Trophoblast cell (in vitro differentiated cells and primary cell): Measurements from ENCODE around the gene HAGHL.

Experiments used
- DNase-seq, 2 donors: peaks; one replicate each; pipeline ENCODE4 v3.0.0-alpha.2; 2016
- H2AFZ ChIP-seq: 2 replicates; pipeline ENCODE4 v1.6.1; 2013; ENCODE audit warnings: low read length, moderate library complexity, mild to moderate bottlenecking; ENCODE audit not compliant: insufficient read depth, poor library complexity
- H2AK5ac ChIP-seq: 2 replicates; pipeline ENCODE4 v1.6.1; 2013; ENCODE audit warnings: mild to moderate bottlenecking, low read length
- H2BK120ac ChIP-seq: 2 replicates; pipeline ENCODE4 v1.6.1; 2013; ENCODE audit warnings: low read length, mild to moderate bottlenecking, moderate library complexity; ENCODE audit not compliant: insufficient read depth, poor library complexity
- H2BK12ac ChIP-seq: 2 replicates; pipeline ENCODE4 v1.6.1; 2013; ENCODE audit warnings: mild to moderate bottlenecking, low read length, moderate library complexity
- H2BK5ac ChIP-seq: 2 replicates; pipeline ENCODE4 v1.6.1; 2013; ENCODE audit warnings: low read length, low read depth, moderate library complexity, mild to moderate bottlenecking; ENCODE audit not compliant: poor library complexity
- H3K14ac ChIP-seq: 2 replicates; pipeline ENCODE4 v1.6.1; 2013; ENCODE audit warnings: mild to moderate bottlenecking, low read length
- H3K18ac ChIP-seq: 2 replicates; pipeline ENCODE4 v1.6.1; 2013; ENCODE audit warnings: mild to moderate bottlenecking, low read length
- H3K23ac ChIP-seq: 2 replicates; pipeline ENCODE4 v1.6.1; 2013; ENCODE audit warnings: low read length
- H3K27ac ChIP-seq: 2 replicates; pipeline ENCODE4 v1.5.1; 2013; ENCODE audit warnings: low read depth, mild to moderate bottlenecking, inconsistent platforms, low read length, moderate library complexity
- H3K27me3 ChIP-seq: 2 replicates; pipeline ENCODE4 v1.6.1; 2013; ENCODE audit warnings: inconsistent platforms, mild to moderate bottlenecking, low read length, moderate library complexity; ENCODE audit not compliant: insufficient read depth
- H3K36me3 ChIP-seq, 2 experiments: 1 replicate in 1 of 2; 2 replicates in 1 of 2; pipeline ENCODE4 v1.6.1; 2013; ENCODE audit warnings: low read length in 2 of 2, mild to moderate bottlenecking in 2 of 2, moderate library complexity in 1 of 2; ENCODE audit not compliant: insufficient read depth in 2 of 2, control insufficient read depth in 1 of 2
- H3K4ac ChIP-seq: 2 replicates; pipeline ENCODE4 v1.6.1; 2013; ENCODE audit warnings: low read depth, mild to moderate bottlenecking, low read length, moderate library complexity
- H3K4me1 ChIP-seq, 2 experiments: 1 replicate in 1 of 2; 2 replicates in 1 of 2; pipeline ENCODE4 v1.6.1; 2013; ENCODE audit warnings: low read length in 2 of 2, mild to moderate bottlenecking in 2 of 2, moderate library complexity in 1 of 2; ENCODE audit not compliant: insufficient read depth in 2 of 2, control insufficient read depth in 1 of 2
- H3K4me2 ChIP-seq: 2 replicates; pipeline ENCODE4 v1.6.1; 2013; ENCODE audit warnings: inconsistent platforms, mild to moderate bottlenecking, low read length, moderate library complexity
- H3K4me3 ChIP-seq: 2 replicates; pipeline ENCODE4 v1.5.1; 2013; ENCODE audit warnings: mild to moderate bottlenecking, low read depth, low read length, inconsistent platforms
- H3K79me1 ChIP-seq: one replicate; pipeline ENCODE4 v1.6.1; 2013; ENCODE audit warnings: low read length
- H3K79me2 ChIP-seq: 2 replicates; pipeline ENCODE4 v1.6.1; 2013; ENCODE audit warnings: low read length, mild to moderate bottlenecking; ENCODE audit not compliant: control insufficient read depth, insufficient read depth, poor library complexity
- H3K9ac ChIP-seq: 2 replicates; pipeline ENCODE4 v1.6.1; 2013; ENCODE audit warnings: mild to moderate bottlenecking, low read length
- H3K9me3 ChIP-seq: 2 replicates; pipeline ENCODE4 v1.6.1; 2013; ENCODE audit warnings: low read depth, mild to moderate bottlenecking, control low read depth, inconsistent platforms, low read length; ENCODE audit not compliant: insufficient read depth
- H4K12ac ChIP-seq: 2 replicates; pipeline ENCODE4 v1.6.1; 2013; ENCODE audit warnings: low read depth, mild to moderate bottlenecking, low read length, moderate library complexity
- H4K8ac ChIP-seq: 2 replicates; pipeline ENCODE4 v1.6.1; 2013; ENCODE audit warnings: low read depth, mild to moderate bottlenecking, low read length, moderate library complexity
- H4K91ac ChIP-seq: one replicate; pipeline ENCODE4 v1.6.1; 2013; ENCODE audit warnings: low read depth, mild to moderate bottlenecking, low read length, moderate library complexity
- WGBS: extraction: QIAGEN DNeasy Blood & Tissue Kit; methylation state at CpG from one replicate; pipeline ENCODE4 v1.1.7; 2013; ENCODE audit warnings: missing lambda C conversion rate; ENCODE audit not compliant: insufficient read length, insufficient coverage; ENCODE audit errors: extremely low coverage; 5-methylcytosine and 5-hydroxymethylcytosine counted together

HAGHL gene

DNA sequence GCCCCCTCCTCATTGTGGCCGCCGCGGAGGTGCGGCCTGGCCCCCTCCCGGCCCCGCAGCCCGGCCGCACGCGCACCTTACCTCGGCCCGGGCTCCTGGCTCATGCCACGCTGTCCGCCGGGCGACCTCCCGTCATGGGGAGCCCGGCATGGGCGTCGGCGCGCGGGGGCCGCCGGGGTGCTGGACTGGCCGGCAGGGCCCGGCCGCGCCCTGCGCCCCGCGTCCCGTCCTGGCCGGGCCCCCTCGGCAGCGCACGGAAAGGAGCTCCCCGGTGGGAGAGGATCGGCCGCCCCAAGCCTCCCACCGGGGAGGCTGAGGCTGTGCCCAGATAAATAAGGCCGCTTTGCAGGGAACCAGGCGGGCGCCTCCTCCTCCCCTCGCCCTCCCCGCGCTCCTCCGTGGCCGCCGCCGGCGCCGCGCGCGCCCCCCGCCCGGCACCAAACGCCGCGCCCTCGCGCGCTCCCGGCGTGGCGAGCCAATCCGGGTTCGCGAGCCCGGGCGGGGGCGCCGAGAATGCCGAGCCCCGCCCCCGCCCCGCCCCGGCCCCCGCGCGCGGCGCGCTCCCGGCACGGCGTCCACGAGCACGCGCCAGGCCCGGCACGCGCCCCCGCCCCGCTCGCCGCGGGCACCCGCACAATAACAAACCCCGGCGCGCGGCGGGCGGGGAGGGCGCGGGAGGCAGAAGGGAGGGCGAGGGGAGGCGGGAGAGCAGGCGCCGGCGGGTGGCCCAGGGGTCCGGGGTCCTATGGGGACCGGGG, 21.3 kb upstream of the HAGHL start, which contains the start of gene FBXL16:
Gene FBXL16 (minus strand): TSS at position 371 of the 758 bp plus-strand sequence. CDS start 8,396 bp downstream, outside the sequence.
- DNase-seq = no peak
- H3K4me2 ChIP-seq = peak within 1 kb of the TSS; percentile 32
- peaks cover 0 to 2% of the 10 kb centered on the region in 2 experiments for H3K4me1 ChIP-seq
- H2BK12ac ChIP-seq = no peak within 1 kb of the TSS
- H3K79me1 ChIP-seq = no peaks in the 10 kb centered on the region
- H3K36me3 ChIP-seq = no peaks in the 10 kb centered on the region
- no peak within 1 kb of the TSS for H4K8ac ChIP-seq
- WGBS = no CpG with 5 or more reads among the region's 115 CpGs
- H3K4me3 ChIP-seq = no peak within 1 kb of the TSS
- peaks cover 48% of the 10 kb centered on the region for H3K27me3 ChIP-seq
- no peak within 1 kb of the TSS for H3K18ac ChIP-seq
- H3K9me3 ChIP-seq = peaks cover 7% of the 10 kb centered on the region
- no peak within 1 kb of the TSS for H3K27ac ChIP-seq
- no peak within 1 kb of the TSS for H3K9ac ChIP-seq
- H2AK5ac ChIP-seq = no peak within 1 kb of the TSS
- H3K14ac ChIP-seq = no peak within 1 kb of the TSS
- H3K79me2 ChIP-seq = no peaks in the 10 kb centered on the region
- no peak within 1 kb of the TSS for H3K23ac ChIP-seq
- H2BK5ac ChIP-seq = no peak within 1 kb of the TSS
- no peak within 1 kb of the TSS for H4K12ac ChIP-seq
- H3K4ac ChIP-seq = no peak within 1 kb of the TSS
- H2AFZ ChIP-seq = no peak within 1 kb of the TSS
- no peak within 1 kb of the TSS for H2BK120ac ChIP-seq
- no peak within 1 kb of the TSS for H4K91ac ChIP-seq

DNA sequence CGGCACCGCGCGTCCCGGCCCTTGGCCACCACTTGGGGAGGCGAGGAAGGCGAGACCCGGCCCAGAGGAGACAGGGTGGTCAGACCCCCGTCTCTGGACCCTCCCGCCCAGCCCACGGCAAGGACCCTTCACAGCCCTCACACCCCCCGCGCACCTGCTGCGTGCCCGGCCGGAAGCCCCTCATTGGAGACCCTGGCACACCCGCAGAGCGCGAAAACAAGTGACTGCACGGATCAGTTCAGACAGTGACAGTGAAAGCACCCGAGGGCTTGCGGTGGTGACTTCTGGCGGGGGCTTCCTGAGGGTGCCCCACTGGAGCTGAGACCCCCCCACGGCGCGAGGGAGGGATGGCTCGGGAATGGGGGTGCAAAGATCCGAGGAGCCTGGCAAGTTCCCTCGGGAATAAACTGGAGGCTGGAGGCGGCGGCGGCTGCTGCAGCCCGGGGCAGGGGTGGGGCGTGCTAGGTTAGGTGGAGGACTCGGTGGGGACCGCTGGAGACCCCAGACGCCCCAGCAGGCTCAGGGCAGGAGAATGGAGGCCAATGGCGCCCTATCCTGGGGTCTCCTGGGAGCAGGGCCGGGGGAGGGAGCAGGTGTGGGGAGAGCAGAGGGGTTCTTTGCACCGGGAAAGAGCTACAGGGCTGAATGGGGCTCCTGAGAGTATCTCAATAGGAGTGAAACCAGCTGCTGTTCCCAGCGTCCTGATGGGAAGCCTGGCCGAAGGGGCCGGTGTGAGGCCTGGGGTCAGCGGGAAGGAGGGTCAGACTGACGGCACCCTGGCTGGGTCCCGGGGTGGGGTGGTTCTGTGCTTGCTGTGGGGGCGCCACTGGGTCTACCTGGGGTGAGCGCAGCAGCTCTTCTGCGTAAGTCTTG, 20.5 kb upstream of the HAGHL start:
- Histone ChIP-seq H3K9me3 (peaks cover 7% of the 10 kb centered on the region), H3K18ac (no peak overlapping the region), H4K91ac (no peak overlapping the region), H2BK12ac (no peak overlapping the region), H3K23ac (no peak overlapping the region), H2BK5ac (no peak overlapping the region), H2AFZ (no peak overlapping the region), H3K9ac (no peak overlapping the region), H3K36me3 (no peaks in the 10 kb centered on the region), H2BK120ac (no peak overlapping the region), H3K4me3 (no peak overlapping the region), H3K4me2 (no peak overlapping the region), H3K4me1 (peaks cover 0 to 2% of the 10 kb centered on the region in 2 experiments), H3K4ac (no peak overlapping the region), H2AK5ac (no peak overlapping the region), H3K27ac (no peak overlapping the region), H3K79me2 (no peaks in the 10 kb centered on the region), H3K27me3 (peaks cover 41% of the 10 kb centered on the region), H3K14ac (no peak overlapping the region), H3K79me1 (no peaks in the 10 kb centered on the region), H4K12ac (no peak overlapping the region), H4K8ac (no peak overlapping the region)
- WGBS = no CpG with 5 or more reads among the region's 49 CpGs
- DNase-seq = no peak

DNA sequence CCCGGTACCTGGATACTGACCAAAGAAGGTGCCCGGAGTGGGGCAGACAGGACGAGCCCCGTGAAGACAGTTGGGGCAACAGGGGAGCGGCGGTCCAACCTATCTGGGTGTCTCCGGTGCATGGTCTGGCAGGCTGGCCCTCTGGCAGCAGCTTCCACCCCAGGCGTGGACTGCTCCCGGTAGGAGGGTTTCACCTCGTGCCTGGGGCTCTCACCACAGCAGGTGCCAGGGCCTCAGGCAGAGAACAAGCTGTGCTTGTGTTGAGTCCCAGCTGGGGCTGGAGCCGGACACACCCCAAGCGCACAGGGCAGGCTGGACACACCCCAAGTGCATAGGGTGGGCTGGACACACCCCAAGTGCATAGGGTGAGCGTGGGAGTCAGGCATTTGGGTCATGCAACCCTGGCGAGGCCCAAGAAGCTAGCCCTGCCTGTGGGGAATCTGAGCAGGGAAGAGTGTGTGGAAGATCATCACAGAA, 19.8 kb upstream of the HAGHL start:
- Histone ChIP-seq H2BK5ac (no peak overlapping the region), H2AK5ac (no peak overlapping the region), H4K12ac (no peak overlapping the region), H3K79me1 (no peaks in the 10 kb centered on the region), H3K23ac (no peak overlapping the region), H3K79me2 (no peaks in the 10 kb centered on the region), H3K27me3 (peaks cover 34% of the 10 kb centered on the region), H3K4ac (no peak overlapping the region), H2AFZ (no peak overlapping the region), H3K9me3 (peaks cover 7% of the 10 kb centered on the region), H3K4me1 (peaks cover 0 to 2% of the 10 kb centered on the region in 2 experiments), H4K91ac (no peak overlapping the region), H2BK12ac (no peak overlapping the region), H3K14ac (no peak overlapping the region), H3K36me3 (no peaks in the 10 kb centered on the region), H3K9ac (no peak overlapping the region), H3K4me2 (no peak overlapping the region), H3K27ac (no peak overlapping the region), H3K4me3 (no peak overlapping the region), H3K18ac (no peak overlapping the region), H2BK120ac (no peak overlapping the region), H4K8ac (no peak overlapping the region)
- DNase-seq = no peak
- no CpG with 5 or more reads among the region's 14 CpGs for WGBS

DNA sequence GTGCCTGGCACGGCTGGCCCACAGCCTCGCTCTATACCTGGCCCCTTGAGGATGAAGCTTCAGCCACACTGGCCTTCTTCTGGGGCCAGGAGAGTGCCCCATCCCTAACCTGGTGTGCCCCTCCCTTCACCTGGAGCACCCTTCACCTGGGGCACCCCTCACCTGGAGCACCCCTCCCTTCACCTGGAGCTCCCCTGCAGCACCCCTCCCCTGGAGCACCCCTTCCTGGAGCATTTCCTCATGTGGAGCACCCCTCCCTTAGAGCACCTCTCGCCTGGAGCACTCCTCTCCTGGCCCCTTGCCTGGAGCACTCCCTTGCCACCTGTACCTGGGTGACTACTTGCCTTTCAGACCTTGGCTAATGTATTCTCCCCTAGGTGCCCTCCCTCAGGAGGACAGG, 18.9 kb upstream of the HAGHL start:
- no peaks in the 10 kb centered on the region for H3K79me1 ChIP-seq
- no CpG with 5 or more reads among the region's 3 CpGs for WGBS

More for the DNA sequence above, 18.9 kb upstream of the HAGHL start:
- Histone ChIP-seq H2BK12ac (no peak overlapping the region), H3K79me2 (no peaks in the 10 kb centered on the region), H3K27ac (no peak overlapping the region), H2AFZ (no peak overlapping the region), H2AK5ac (no peak overlapping the region), H3K4me1 (peaks cover 0 to 2% of the 10 kb centered on the region in 2 experiments), H3K18ac (no peak overlapping the region), H2BK120ac (no peak overlapping the region), H3K4ac (no peak overlapping the region), H3K4me2 (no peak overlapping the region), H3K9ac (no peak overlapping the region), H2BK5ac (no peak overlapping the region), H3K4me3 (no peak overlapping the region), H4K91ac (no peak overlapping the region), H4K8ac (no peak overlapping the region), H3K23ac (no peak overlapping the region), H3K14ac (no peak overlapping the region), H4K12ac (no peak overlapping the region), H3K9me3 (peaks cover 7% of the 10 kb centered on the region), H3K27me3 (peaks cover 33% of the 10 kb centered on the region), H3K36me3 (no peaks in the 10 kb centered on the region)
- DNase-seq = no peak
